Testis (tissue), 3 donors: ENCODE results near the gene VWA3B. TPM values are rescaled to one million over a fixed set of nuclear protein-coding genes. Genes with fewer than 3 reads are reported as not detected.

ENCODE experiments used
- DNase-seq: peaks from one replicate; pipeline ENCODE4 v3.0.0-alpha.2; 2019
- H3K27ac ChIP-seq, 2 donors: fragments of 200-600 bp; sonication (generic); one replicate each; pipeline ENCODE4 v1.5.1; 2019
- H3K27me3 ChIP-seq: fragments of 200-600 bp; sonication (generic); one replicate; pipeline ENCODE4 v1.5.1; 2019
- H3K36me3 ChIP-seq: fragments of 200-600 bp; sonication (generic); one replicate; pipeline ENCODE4 v1.5.1; 2017; ENCODE audit warnings: low read depth; ENCODE audit errors: missing control alignments
- H3K4me1 ChIP-seq: fragments of 200-600 bp; sonication (generic); one replicate; pipeline ENCODE4 v1.5.1; 2019
- H3K4me3 ChIP-seq, 2 donors: fragments of 200-600 bp; sonication (generic); one replicate each; pipeline ENCODE4 v1.5.1; 2017 to 2019
- H3K9me3 ChIP-seq: fragments of 200-600 bp; sonication (generic); one replicate; pipeline ENCODE4 v1.5.1; 2017
- POLR2A ChIP-seq: fragments of 450-650 bp; IDR thresholded peaks from one replicate; pipeline ENCODE4 v1.6.1; 2017; ENCODE audit warnings: antibody characterized with exemption, mild to moderate bottlenecking, moderate library complexity
- WGBS, 2 donors: methylation state at CpG; one replicate each; pipeline ENCODE4 v1.1.5; 2018; 5-methylcytosine and 5-hydroxymethylcytosine counted together
- intact Hi-C: fragments of 100-400 bp; cut with DNase I; formaldehyde crosslinking; loops from one replicate; pipeline ENCODE4 v1.15.1; 2023; ENCODE audit warnings: low total_unique reads
- polyA plus RNA-seq: library from polyadenylated mRNA; stranded (reverse); fragments of 350-450 nt; fragmentation: Illumina TruSeq; extraction: RNeasy Lipid Tissue Mini Kit (QIAGEN cat#74804); gene quantifications from one replicate; pipeline ENCODE4 v1.2.3, GENCODE V29; 2014; ENCODE audit warnings: low read depth, low replicate concordance; ENCODE audit not compliant: insufficient read depth
- total RNA-seq, 2 donors: library from RNA; depleted of rRNA; stranded (reverse); fragments of >200 nt; gene quantifications; one replicate each; pipeline ENCODE4 v1.2.3, GENCODE V29; 2016
- TF ChIP-seq, protein P1 (sequence below), 3 experiments: fragments of 450-650 bp in 2 of 3; fragments of 200-600 bp in 1 of 3; sonication (generic) in 1 of 3; IDR thresholded peaks; one replicate each; pipeline ENCODE4 v1.5.1; 2016 to 2019; ENCODE audit warnings: antibody characterized with exemption in 3 of 3, mild to moderate bottlenecking in 2 of 3, moderate library complexity in 1 of 3

The VWA3B gene
- total and polyA plus RNA-seq, 3 donors from 2014 or later = 27.0 to 118 (median 81.6) TPM

DNA sequence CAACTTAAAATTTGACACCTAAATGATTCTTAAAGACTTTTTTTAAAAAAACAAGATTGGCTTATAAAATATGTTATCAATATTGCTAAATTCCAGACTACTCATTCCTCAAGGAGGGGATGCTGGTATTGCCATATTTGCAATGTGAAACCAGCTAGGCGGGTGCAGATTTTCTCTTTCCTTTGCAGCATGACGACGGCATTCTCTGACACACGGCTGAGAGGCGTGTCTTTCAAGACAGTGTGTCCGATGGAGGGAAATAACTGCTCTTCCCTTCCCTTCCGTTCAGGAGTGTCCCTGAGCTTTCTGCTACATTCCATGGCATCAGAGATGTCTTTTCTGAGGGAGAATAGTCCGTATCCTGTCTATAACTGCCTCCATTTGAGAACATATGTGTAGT, 221.1 kb downstream of the VWA3B start:
- no peak overlapping the region for H3K27ac ChIP-seq
- no peak for DNase-seq
- no peak overlapping the region for H3K4me3 ChIP-seq
- WGBS, 2 donors = 62 to 63% methylated on average over 8 of the region's 8 CpGs
- TF ChIP-seq, protein P1, sequence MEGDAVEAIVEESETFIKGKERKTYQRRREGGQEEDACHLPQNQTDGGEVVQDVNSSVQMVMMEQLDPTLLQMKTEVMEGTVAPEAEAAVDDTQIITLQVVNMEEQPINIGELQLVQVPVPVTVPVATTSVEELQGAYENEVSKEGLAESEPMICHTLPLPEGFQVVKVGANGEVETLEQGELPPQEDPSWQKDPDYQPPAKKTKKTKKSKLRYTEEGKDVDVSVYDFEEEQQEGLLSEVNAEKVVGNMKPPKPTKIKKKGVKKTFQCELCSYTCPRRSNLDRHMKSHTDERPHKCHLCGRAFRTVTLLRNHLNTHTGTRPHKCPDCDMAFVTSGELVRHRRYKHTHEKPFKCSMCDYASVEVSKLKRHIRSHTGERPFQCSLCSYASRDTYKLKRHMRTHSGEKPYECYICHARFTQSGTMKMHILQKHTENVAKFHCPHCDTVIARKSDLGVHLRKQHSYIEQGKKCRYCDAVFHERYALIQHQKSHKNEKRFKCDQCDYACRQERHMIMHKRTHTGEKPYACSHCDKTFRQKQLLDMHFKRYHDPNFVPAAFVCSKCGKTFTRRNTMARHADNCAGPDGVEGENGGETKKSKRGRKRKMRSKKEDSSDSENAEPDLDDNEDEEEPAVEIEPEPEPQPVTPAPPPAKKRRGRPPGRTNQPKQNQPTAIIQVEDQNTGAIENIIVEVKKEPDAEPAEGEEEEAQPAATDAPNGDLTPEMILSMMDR (IDR thresholded peaks at IDR 0.05) = no peak
- no peak for TF ChIP-seq POLR2A
- intact Hi-C loops = no loop called here
- no peaks in the 10 kb centered on the region for H3K9me3 ChIP-seq
- no peaks in the 10 kb centered on the region for H3K36me3 ChIP-seq
- H3K27me3 ChIP-seq = no peaks in the 10 kb centered on the region
- H3K4me1 ChIP-seq = no peaks in the 10 kb centered on the region

GRCh38 chr2:98308532-98308931, 221.6 kb downstream of the VWA3B start:
- TF ChIP-seq, protein P1 (IDR thresholded peaks at IDR 0.05) = no peak
- TF ChIP-seq POLR2A = no peak
- no peaks in the 10 kb centered on the region for H3K27me3 ChIP-seq
- no peaks in the 10 kb centered on the region for H3K4me1 ChIP-seq
- H3K9me3 ChIP-seq = no peaks in the 10 kb centered on the region
- no peaks in the 10 kb centered on the region for H3K36me3 ChIP-seq
- no peak overlapping the region for H3K27ac ChIP-seq
- intact Hi-C loops = no loop called here
- WGBS, 2 donors = 63 to 78% methylated on average over 1 to 4 of the region's 4 CpGs
- DNase-seq = no peak
- no peak overlapping the region for H3K4me3 ChIP-seq

DNA sequence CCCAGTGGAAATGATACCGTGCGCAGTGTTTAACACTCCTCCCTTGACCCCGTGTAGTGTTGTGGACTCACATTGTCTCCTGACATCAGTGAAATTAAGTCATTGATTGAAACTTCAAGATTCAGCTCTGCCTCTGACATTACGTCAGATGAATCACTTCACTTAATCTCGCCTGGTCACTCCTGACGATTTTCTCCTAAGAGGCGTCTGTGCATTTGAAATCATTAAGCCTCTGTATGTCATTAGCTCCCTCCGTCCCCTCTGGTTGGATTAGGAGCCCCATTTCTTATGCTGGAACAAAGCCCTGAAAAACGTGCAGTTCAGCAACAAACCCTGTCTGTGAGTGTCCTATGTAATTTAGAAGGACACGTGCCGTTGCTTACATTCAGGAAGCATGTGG, 222.6 kb downstream of the VWA3B start:
- TF ChIP-seq POLR2A = no peak
- TF ChIP-seq, protein P1 (IDR thresholded peaks at IDR 0.05) = no peak
- Histone ChIP-seq H3K4me3 (no peak overlapping the region), H3K4me1 (no peaks in the 10 kb centered on the region), H3K27me3 (no peaks in the 10 kb centered on the region), H3K27ac (no peak overlapping the region), H3K36me3 (no peaks in the 10 kb centered on the region), H3K9me3 (no peaks in the 10 kb centered on the region)
- no peak for DNase-seq
- 82 to 85% methylated on average over 11 of the region's 11 CpGs for WGBS, 2 donors
- intact Hi-C loops = no loop called here

DNA sequence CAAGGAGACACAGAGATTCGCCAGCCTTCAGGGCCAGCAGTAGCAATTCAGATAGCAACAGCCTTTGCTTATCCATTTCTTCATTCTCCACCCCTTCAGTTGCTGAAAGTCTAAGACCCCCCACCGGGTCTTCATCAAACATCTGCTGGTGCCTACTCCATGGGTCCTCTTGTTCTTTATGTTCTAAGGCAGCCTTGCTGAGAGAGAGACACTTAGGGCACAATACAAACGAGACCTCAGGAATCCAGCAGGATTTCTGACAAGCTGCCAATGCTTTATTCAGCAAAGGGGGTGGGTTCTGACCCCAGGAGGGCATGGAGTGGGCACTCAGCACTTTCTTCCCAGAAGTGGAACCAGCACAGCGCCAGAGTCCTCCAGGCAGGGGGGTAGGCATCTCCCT, 223.0 kb downstream of the VWA3B start:
- Histone ChIP-seq H3K9me3 (no peaks in the 10 kb centered on the region), H3K4me1 (no peaks in the 10 kb centered on the region), H3K27ac (no peak overlapping the region), H3K4me3 (no peak overlapping the region), H3K27me3 (no peaks in the 10 kb centered on the region), H3K36me3 (no peaks in the 10 kb centered on the region)
- TF ChIP-seq POLR2A = no peak
- TF ChIP-seq, protein P1 (IDR thresholded peaks at IDR 0.05) = no peak
- DNase-seq = no peak
- intact Hi-C loops = no loop called here
- 71 to 81% methylated on average over 4 of the region's 4 CpGs for WGBS, 2 donors

DNA sequence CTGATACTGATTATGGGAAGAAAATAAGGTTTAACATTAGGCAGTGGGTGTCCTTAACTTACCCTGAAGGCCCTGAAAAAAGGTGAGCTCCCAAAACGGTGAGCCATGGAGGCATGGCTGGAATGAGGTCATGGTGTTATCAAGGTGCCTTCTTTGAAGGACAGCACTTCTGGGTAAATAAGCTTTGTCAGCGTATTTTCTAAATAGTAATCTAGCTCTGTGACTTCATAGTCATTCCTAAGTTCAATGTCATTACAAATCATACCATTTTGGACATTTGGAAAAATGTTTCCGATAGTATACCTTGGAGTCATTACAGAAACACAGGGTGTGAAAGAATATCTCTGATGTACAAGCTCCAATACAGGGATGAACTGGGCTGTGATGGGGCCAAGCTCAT, 224.1 kb downstream of the VWA3B start:
- H3K27me3 ChIP-seq = no peaks in the 10 kb centered on the region
- DNase-seq = no peak
- H3K9me3 ChIP-seq = no peaks in the 10 kb centered on the region
- no peak overlapping the region for H3K27ac ChIP-seq
- 63 to 71% methylated on average over 3 of the region's 3 CpGs for WGBS, 2 donors
- H3K36me3 ChIP-seq = no peaks in the 10 kb centered on the region
- H3K4me3 ChIP-seq = no peak overlapping the region
- TF ChIP-seq, protein P1 (IDR thresholded peaks at IDR 0.05) = no peak
- no peak for TF ChIP-seq POLR2A
- intact Hi-C loops = no loop called here
- no peaks in the 10 kb centered on the region for H3K4me1 ChIP-seq
